SK-N-MC (cell line): ENCODE data around the gene LRRTM4.

Experiments used
- FOXP2 ChIP-seq: optimal IDR thresholded peaks from 2 replicates; pipeline ENCODE3; 2011; ENCODE audit warnings: mild to moderate bottlenecking, moderate library complexity; ENCODE audit not compliant: insufficient read depth; ENCODE audit errors: extremely low read length, control extremely low read depth
- POLR2AphosphoS5 ChIP-seq: IDR thresholded peaks from 2 replicates; pipeline ENCODE4 v1.6.1; 2012; ENCODE audit warnings: mild to moderate bottlenecking, low read depth, low read length, borderline replicate concordance

DNA sequence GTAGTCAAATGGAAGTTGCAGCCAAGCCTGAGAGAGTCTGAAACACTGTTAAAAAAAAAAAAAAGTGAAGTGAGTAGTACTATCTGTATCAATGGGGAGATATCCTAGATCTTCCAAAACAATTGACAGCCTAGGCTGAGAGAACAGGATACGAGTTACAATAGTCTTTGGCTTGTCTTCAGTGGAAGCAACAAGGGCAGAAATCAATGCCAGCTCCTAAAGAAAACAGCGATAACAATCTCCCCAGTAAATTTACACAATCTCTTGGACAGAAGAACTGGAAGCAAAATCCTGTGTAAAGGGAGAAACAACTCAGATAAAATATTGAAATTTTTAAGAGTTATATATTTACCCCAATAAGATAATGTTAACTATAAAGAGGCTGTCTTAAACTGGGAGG lies 508.7 kb downstream of the LRRTM4 start:
- no peak for TF ChIP-seq POLR2AphosphoS5
- TF ChIP-seq FOXP2: no peak
